Raji (cell line): ENCODE data around the gene PCNX2.

Experiments used
- POLR2A ChIP-seq: IDR thresholded peaks from 2 replicates; pipeline ENCODE4 v1.6.1; 2011; ENCODE audit warnings: low read depth, low read length, control low read depth; ENCODE audit not compliant: insufficient read depth

The PCNX2 gene

GRCh38 chr1:233025567-233025966 lies 270.0 kb downstream of the PCNX2 start:
- TF ChIP-seq POLR2A, result no peak

- TF ChIP-seq POLR2A, result no peak
Measured at GRCh38 chr1:233025157-233025556, 270.4 kb downstream of the PCNX2 start.

GRCh38 chr1:233024199-233024598 lies 271.3 kb downstream of the PCNX2 start:
- no peak for TF ChIP-seq POLR2A

GRCh38 chr1:233022246-233022645 lies 273.3 kb downstream of the PCNX2 start:
- TF ChIP-seq POLR2A, result no peak

GRCh38 chr1:233020426-233020825 lies 275.1 kb downstream of the PCNX2 start:
- no peak for TF ChIP-seq POLR2A

- TF ChIP-seq POLR2A, result no peak
Measured at GRCh38 chr1:233019778-233020325, 275.7 kb downstream of the PCNX2 start.

- no peak for TF ChIP-seq POLR2A
Measured at GRCh38 chr1:233019083-233019482, 276.4 kb downstream of the PCNX2 start.

- TF ChIP-seq POLR2A, result no peak
Measured at GRCh38 chr1:233016798-233017197, 278.7 kb downstream of the PCNX2 start.

- TF ChIP-seq POLR2A, result no peak
Measured at GRCh38 chr1:233015965-233016364, 279.6 kb downstream of the PCNX2 start.

GRCh38 chr1:233012021-233012420 lies 283.5 kb downstream of the PCNX2 start:
- TF ChIP-seq POLR2A, result no peak

GRCh38 chr1:233010146-233010545 lies 285.4 kb downstream of the PCNX2 start:
- TF ChIP-seq POLR2A, result no peak

GRCh38 chr1:233006541-233006973 lies 289.0 kb downstream of the PCNX2 start:
- TF ChIP-seq POLR2A, result no peak

- TF ChIP-seq POLR2A, result no peak
Measured at GRCh38 chr1:233006108-233006507, 289.4 kb downstream of the PCNX2 start.

- no peak for TF ChIP-seq POLR2A
Measured at GRCh38 chr1:233005703-233006102, 289.8 kb downstream of the PCNX2 start.

- no peak for TF ChIP-seq POLR2A
Measured at GRCh38 chr1:233005156-233005555, 290.4 kb downstream of the PCNX2 start.

GRCh38 chr1:233004451-233004850 lies 291.1 kb downstream of the PCNX2 start:
- no peak for TF ChIP-seq POLR2A

GRCh38 chr1:232999956-233000625 lies 295.4 kb downstream of the PCNX2 start:
- no peak for TF ChIP-seq POLR2A
